Measurements from ENCODE around the gene DMRT1. TPM values are rescaled to one million over a fixed set of nuclear protein-coding genes. Genes with fewer than 3 reads are reported as not detected.

Gene DMRT1
- total and polyA plus RNA-seq, 9 of the 15 experiments (the other 6 are each of a cell fraction or from before 2014, with no cell fraction given): not detected

GRCh38 chr9:974996-975739 lies 133.7 kb downstream of the DMRT1 start:
- POLR2A ChIA-PET: interaction anchor here (0.6 kb wide), 1 partner anchor 759 kb away, joined by 3 read pairs; no protein-coding TSS in a partner anchor
- WGBS (ENCODE audit: insufficient coverage, low coverage, missing lambda C conversion rate): 7% methylated on average over 15 of the region's 24 CpGs
- H3K9me3 ChIP-seq (replicated peaks; ENCODE audit: control insufficient read depth, insufficient read depth, low read depth, low read length): no peaks in the 10 kb centered on the region
- no peak overlapping the region for H3K9ac ChIP-seq (ENCODE audit: insufficient read depth in 1 of 2, low read depth in 2 of 2, low read length in 2 of 2)
- no peaks in the 10 kb centered on the region for H3K9me1 ChIP-seq (ENCODE audit: control insufficient read depth, insufficient read depth, low read length)
- no peak overlapping the region for H2AFZ ChIP-seq (ENCODE audit: low read depth, low read length)
- no peaks in the 10 kb centered on the region for H3K36me3 ChIP-seq (ENCODE audit: control insufficient read depth, insufficient read depth, low read length)
- no peak for TF ChIP-seq L3MBTL2 (IDR thresholded peaks at IDR 0.05)
- TF ChIP-seq TCFL5 (CRISPR knock-in tag; conservative IDR thresholded peaks at IDR 0.05): no peak
- TF ChIP-seq HCFC1 (IDR thresholded peaks at IDR 0.05; ENCODE audit: low read depth, low read length): no peak
- TF ChIP-seq USF1 (CRISPR knock-in tag; IDR thresholded peaks at IDR 0.05): no peak
- TF ChIP-seq THRA (IDR thresholded peaks at IDR 0.05): no peak
- TF ChIP-seq MAFK (IDR thresholded peaks at IDR 0.05; ENCODE audit: low read length): no peak
- no peak for TF ChIP-seq VEZF1 (CRISPR knock-in tag; IDR thresholded peaks at IDR 0.05)
- TF ChIP-seq STAT6 (CRISPR knock-in tag; IDR thresholded peaks at IDR 0.05): no peak
- TF ChIP-seq IFI16 (CRISPR knock-in tag; IDR thresholded peaks at IDR 0.05): no peak
- no peak for TF ChIP-seq PHF21A (IDR thresholded peaks at IDR 0.05; ENCODE audit: borderline replicate concordance, low read depth)
- TF ChIP-seq ETS2 (tag; IDR thresholded peaks at IDR 0.05; ENCODE audit: borderline replicate concordance, poor library complexity, severe bottlenecking): no peak
- no peak for TF ChIP-seq THAP12 (CRISPR knock-in tag; IDR thresholded peaks at IDR 0.05)
- no peak overlapping the region for H3K4me2 ChIP-seq (ENCODE audit: insufficient read depth, low read length)
- H4K20me1 ChIP-seq (replicated peaks; ENCODE audit: control insufficient read depth, insufficient read depth, low read length): no peaks in the 10 kb centered on the region
- no peak overlapping the region for H3K4me3 ChIP-seq
- H3K27ac ChIP-seq (ENCODE audit: extremely low read depth, low read depth, low read length): no peak overlapping the region
- CTCF ChIA-PET (ENCODE audit: low intra/inter-chr PET ratio): no interaction called here
- ATAC-seq: no peak
- H3K27me3 ChIP-seq (ENCODE audit: control insufficient read depth in 2 of 2, insufficient read depth in 2 of 2, low read length in 2 of 2): peaks cover 0 to 36% of the 10 kb centered on the region in 2 experiments; a peak in 2 of 5 replicates
- no peaks in the 10 kb centered on the region; a peak in 1 of 5 replicates for H3K4me1 ChIP-seq (replicated peaks in 1 of 2; ENCODE audit: control insufficient read depth in 2 of 2, insufficient read depth in 2 of 2, low read length in 2 of 2)
- no peak for FAIRE-seq
- in situ Hi-C loops (cut with MboI): no loop called here
- intact Hi-C loops (cut with micrococcal nuclease): no loop called here
- DNase-seq (ENCODE audit: extremely low read depth in 1 of 4, low spot score in 3 of 4): no peak
- H3K79me2 ChIP-seq (ENCODE audit: control insufficient read depth, insufficient read depth, low read length): no peaks in the 10 kb centered on the region
- BruUV-seq (replicated peaks): no TSS peak

Data from K562 (cell line).